ENCODE measurements around the gene HRH3. TPM values are rescaled to one million over a fixed set of nuclear protein-coding genes. Genes with fewer than 3 reads are reported as not detected.

Gene HRH3
- not detected in 2 replicates for total RNA-seq

DNA sequence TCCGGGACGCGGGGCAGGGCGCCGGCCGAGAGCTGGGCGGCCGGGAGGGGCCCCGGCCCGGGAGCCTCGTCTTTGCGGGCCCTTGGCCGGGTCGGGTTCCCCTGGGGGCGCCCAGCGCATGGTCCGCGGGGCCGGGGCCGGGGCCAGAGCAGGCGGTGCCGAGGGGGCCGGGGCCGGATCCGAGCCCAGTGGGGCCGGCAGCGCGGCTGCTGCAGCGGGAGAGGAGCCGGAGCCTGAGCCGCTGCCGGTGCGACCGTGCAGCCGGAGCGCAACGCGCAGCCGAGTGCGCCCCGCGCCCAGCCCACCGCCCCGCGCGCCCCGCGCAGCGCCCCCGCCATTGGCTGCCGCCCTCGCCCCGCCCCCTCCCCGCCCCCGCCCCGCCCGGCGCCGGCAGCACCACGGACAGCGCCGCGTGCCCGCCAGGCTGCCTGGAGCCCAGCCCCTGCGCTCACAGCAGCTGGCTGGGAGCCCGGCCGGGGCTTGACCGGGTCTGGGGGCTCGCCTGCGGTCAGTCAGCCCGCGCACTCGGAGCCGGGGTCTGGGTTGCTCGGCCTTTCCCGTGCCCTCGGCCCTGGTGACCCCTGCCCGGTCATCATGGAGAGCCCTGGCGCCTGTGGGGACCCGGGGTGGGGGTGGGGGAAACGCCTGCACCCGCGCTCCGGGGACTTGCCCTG, at the start of gene HRH3:
HRH3 (minus strand) TSS at position 287 of the 674 bp plus-strand sequence. CDS start 308 bp downstream, outside the sequence.
- DNase-seq (ENCODE audit: extremely low read depth, low read depth, low spot score), result no peak

DNA sequence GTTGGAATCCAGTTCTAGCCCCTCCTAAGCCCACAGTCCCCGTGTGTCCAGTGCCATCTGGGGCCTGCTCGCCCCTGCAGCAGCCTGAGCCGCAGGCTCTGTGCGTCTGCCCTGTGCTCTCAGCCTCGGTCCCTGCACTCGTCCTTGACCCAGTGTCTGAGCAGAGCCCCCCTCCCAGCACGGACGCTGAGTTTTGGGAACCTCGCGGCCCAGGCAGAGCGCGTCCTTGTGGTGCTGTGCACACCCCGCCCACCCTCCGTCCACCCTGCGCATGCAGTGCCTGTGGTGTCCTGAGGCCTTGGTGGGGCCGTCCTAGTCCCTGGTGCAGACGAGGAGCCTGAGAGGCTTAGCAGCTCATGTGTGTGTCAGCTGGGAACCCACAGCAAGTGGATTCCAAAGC, 49.8 kb upstream of the HRH3 start:
- DNase-seq (ENCODE audit: extremely low read depth, low read depth, low spot score), result no peak

DNA sequence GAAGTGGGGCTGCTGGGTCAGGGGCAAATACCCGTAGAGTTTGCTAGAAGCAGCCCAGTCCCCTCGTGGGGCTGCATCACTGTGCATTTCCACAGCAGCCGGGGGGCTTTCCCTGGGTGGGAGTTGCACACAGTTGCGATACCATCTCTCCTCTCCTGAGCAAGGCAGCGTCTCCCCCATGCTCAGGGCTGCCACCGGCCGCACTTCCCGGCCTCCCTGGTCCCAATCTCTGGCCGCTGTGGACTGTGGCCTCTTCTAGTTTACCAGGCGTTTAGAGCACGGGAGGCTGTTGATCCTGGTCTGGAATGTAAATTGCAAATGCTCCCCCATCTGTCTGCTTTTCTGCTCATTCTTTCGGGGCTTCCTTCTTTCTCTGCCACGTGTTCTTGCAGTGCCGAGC, 49.3 kb upstream of the HRH3 start:
- DNase-seq (ENCODE audit: extremely low read depth, low read depth, low spot score), result no peak

DNA sequence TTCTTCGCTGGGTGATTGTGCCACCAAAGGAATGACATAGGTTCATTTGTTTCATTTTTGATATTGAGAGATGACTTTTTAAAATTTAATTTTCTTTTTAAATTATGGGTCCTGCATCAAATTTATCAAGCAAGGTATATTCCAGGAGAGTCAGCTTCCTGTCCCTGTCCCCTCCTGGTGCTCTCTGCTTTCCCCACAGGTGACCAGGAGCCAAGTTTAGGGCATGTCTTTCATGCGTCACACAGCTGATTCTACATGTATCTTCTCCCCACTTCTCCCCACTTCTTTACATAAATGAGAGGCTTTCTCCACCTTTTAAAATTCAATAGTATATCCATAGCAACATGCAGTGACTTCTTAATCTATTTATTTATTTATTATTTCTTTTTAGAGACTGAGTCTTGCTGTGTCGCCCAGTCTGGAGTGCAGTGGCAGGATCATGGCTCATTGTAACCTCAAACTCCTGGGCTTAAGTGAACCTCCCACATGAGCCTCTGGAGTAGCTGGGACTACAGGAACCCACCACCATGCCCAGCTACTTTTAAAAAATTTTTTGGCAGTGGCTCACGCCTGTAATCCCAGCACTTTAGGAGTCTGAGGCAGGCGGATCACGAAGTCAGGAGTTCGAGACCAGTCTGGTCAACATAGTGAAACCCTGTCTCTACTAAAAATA, 48.3 kb upstream of the HRH3 start:
- no peak for DNase-seq (ENCODE audit: extremely low read depth, low read depth, low spot score)

DNA sequence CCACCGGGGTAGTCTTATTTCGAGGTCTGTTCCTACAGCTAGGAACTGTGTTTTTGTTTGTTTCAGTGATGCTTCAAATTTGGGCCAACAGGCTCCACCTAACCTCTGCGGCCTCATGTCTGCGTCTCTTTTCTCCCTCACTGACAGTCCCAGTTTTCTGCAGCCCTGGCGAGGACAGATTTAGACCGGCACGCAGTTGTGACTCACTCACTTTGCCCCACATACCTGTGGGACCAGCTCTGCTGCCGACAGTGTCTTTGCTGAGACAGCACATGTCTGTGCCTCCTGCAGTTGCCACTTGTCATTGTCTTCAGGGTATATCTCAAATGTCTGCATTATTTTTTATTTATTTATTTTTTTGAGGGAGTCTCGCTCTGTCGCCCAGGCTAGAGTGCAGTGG, 47.5 kb upstream of the HRH3 start:
- no peak for DNase-seq (ENCODE audit: extremely low read depth, low read depth, low spot score)

DNA sequence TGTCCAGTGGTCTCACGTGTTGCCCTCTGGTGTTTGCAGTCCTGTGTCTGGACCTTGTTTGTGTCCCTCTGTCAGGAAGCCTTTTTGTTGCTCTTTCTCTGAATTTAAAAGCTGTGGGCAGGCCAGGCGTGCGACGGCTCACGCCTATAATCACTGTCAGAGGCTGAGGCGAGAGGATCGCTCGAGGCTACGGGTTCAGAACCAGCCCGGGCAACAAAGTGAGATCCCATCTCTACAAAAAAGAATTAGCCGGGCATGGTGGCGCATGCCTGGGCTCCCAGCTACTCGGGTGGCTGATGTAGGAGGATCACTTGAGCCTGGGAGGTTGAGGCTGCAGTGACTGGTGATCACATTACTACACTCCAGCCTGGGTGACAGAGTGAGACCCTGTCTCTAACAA, 46.8 kb upstream of the HRH3 start:
- no peak for DNase-seq (ENCODE audit: extremely low read depth, low read depth, low spot score)

DNA sequence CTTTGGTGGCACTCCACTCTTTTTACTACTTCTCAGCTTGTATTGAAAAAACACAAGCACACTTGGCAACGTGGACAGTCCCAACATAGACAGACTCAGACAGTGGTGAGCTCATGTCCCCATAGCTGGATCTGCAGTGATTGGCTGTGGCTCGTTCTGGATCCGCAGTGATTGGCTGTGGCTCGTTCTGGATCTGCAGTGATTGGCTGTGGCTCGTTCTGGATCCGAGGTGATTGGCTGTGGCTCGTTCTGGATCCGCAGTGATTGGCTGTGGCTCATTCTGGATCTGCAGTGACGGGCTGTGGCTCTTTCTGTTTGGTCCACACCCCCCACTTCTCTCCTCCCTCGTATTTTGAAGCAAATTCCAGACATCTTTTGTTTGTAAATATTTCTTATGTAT, 46.3 kb upstream of the HRH3 start:
- no peak for DNase-seq (ENCODE audit: extremely low read depth, low read depth, low spot score)

DNA sequence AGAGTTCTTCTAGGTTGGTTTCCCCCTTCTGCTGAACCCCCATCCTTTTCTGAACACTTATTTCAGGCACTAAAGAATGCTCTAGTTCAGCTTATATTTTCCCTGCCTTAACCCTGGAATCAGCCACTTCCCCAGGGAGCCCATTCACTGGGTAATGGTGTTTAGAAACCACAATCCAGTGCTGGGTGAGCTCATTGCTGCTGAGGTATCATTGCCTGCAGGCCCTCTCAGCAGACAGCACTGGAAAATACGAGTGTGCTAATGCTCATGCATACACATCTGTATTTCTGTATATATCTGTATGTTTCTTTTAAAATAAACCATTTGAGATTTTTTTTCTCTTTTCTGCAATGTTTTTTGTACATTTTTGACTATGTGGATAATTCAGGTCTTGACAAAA, 45.3 kb upstream of the HRH3 start:
- DNase-seq (ENCODE audit: extremely low read depth, low read depth, low spot score), result no peak

DNA sequence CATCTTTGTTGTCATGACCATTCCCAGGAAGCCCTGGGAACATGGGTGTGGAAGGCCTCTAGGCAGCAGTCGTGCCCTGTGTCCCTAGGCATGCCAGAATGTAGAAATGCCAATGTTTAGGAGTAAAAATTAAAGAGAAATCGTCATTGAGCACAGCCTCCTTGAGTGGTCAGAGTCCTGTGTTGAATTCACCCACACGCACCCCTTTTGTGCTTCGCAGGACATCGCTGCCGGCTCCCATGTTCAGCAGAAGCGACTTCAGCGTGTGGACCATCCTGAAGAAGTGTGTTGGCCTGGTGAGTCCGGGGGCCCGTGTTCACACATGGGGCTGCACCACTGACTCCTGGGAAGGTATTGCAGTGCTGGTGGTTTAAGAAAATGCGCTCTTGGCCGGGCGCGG, 43.3 kb upstream of the HRH3 start:
- no peak for DNase-seq (ENCODE audit: extremely low read depth, low read depth, low spot score)

DNA sequence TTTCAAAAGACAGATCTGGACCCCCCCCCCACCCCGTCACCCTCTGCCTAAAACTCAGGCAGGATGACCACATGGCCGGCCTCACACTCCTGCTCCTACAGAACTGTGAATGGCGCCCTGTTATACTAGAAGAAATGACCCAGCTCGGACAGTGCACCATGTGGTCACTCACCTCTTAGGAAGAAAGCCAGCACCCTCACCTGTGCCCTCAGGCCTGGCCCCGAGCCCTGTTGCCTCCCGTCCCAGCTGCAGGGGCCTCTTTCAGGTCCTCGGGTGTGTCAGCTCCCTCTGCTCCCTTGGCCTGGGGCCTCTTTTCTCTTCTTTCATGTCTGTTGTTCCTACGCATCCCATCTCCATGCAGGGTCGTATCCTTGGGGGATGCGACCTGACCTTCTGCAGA, 42.0 kb upstream of the HRH3 start:
- DNase-seq (ENCODE audit: extremely low read depth, low read depth, low spot score), result no peak

DNA sequence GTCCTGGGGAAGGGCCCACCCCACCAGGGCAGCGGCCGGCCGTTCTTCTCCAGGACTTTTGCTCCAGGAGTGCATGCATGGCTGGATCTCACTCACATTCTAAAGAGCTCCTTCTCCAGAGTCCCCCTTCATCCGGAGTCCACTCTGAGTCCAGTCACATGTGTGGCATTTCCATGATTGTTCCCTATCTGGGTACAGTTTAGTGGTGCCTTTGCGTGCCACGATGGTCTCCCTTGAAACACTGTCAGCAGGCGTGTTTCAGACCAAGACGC, 39.2 kb upstream of the HRH3 start:
- no peak for DNase-seq (ENCODE audit: extremely low read depth, low read depth, low spot score)

DNA sequence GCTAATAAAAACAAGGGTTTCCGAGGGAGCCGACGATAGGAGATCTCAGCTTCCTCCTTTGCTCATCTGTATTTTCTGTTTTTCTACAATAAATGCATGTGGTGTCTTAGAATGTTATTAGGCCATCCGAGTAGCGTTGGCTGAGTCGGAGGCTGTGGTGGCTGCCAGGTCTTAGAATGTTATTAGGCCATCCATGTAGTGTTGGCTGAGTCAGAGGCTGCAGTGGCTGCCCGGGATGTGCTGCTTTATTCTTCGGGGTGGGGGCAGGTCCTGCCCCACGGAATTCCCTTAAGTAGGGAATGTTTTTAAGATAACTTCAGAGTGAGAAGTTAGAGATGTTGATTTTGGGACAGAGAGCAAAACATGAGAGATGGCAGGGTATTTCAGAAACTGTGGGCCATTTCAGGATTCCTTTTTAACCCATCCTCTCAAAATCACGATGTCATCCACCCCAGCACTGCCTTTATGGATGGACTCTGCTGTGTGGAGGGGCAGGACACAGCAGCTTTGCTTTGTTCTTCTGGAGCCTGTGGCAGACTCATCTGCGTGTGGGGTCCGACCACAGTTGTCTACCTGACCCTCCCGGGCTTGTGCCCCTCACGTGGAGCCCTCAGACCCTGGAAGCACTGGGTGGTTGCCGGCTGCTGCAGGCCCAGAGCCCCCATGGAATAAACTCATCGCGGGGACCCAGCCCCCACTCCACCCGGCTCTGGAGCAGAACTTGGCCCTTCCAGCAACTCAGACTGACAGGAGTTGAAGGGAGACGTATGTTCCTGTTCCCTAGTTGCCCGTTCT, 38.6 kb upstream of the HRH3 start:
- no peak for DNase-seq (ENCODE audit: extremely low read depth, low read depth, low spot score)

DNA sequence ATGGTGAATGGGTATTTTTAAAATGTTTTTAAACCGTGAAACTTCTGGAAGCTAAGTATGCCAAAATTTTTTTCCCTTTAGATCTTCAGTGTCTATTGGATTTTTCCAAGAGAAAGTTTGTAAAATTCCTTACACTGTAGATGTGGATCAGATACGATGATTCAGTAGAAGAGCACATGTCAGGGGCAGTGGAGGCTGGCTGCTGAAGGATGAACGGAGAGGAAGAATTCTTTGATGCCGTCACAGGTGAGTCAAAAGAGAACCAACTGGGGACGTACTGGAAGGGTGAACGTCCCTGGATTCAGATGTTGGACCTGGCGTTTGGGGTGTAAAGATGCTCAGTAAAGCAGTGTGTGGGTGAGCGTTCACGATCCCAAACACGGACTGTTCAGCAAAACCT, 35.9 kb upstream of the HRH3 start:
- no peak for DNase-seq (ENCODE audit: extremely low read depth, low read depth, low spot score)

DNA sequence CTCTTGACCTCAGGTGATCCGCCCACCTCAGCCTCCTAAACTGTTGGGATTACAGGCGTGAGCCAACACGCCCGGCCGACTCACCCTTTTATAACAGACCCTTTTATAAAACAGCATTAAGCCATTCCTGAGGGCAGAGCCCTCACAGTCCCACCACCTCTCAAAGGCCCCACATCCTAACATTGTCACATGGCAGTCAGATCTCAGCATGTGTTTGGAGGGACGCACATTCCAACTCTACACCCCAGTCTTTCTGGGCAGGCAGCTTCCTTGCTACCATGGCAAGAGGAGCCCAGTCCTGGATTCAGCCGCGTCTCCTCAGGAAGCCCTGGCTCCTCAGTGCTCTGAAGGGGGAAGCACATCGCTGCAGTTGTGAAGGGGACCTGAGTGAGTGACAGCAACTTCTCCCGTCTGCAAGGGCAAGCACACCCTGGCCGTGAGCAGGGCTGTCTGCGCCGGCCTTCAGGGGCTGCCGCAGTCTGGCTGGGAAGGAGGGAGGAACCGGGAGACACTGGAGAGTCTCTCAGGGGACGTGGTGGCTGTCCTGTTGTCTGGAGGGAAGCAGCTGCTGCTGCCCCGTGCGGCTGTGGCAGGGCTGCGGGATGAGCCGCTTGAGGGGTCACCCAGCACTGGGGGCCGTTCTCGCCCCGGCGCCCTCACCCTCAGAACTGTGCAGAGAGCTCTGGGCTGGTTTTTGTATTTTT, 34.1 kb upstream of the HRH3 start:
- no peak for DNase-seq (ENCODE audit: extremely low read depth, low read depth, low spot score)

DNA sequence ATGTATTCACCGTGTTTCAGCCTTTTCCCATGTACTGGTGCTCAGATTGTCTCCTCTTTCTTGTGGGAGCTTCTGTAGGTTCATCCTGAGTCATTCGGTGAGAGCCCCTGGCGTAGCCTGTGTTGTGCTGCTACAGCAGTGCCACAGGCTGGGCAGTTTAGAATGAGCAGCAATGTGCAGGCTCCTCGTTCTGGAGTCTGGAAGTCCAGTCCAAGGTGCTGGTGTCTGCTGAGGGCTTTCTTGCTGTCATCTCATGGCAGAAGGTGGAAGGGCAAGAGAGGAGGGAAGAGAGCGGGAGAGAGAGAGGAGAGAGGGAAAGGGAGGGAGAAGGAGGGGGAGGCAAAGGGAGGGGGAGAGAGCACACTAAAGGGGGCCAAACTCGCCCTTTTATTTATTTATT, 33.3 kb upstream of the HRH3 start:
- no peak for DNase-seq (ENCODE audit: extremely low read depth, low read depth, low spot score)

DNA sequence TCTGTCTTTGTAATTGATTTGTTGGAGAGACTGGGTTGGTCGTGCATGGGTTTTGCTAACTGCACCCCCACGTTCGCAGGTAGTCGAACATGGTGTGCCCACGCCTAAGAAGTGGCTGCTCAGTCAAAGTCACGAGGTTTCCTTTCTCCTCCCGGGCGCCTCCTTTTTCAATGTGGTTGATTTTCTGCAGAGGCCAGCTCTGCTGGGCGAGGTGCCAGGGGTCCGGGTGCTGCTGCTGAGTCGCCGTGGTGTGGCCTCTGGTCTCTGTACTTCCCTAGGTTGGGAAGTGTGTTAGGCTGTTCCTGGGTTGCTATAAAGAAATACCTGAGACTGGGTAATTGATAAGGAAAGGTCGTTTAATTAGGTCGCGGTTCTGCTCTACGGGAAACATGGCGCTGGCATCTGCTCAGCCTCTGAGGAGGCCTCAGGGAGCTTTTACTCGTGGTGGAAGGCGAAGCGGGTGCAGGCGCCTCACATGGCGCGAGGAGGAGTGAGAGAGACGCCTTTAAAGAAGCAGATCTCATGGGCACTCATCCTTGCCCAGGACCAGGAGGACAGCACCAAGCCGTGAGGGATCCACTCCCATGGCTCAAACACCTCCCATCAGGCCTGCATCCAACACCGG, 32.4 kb upstream of the HRH3 start:
- DNase-seq (ENCODE audit: extremely low read depth, low read depth, low spot score), result no peak

DNA sequence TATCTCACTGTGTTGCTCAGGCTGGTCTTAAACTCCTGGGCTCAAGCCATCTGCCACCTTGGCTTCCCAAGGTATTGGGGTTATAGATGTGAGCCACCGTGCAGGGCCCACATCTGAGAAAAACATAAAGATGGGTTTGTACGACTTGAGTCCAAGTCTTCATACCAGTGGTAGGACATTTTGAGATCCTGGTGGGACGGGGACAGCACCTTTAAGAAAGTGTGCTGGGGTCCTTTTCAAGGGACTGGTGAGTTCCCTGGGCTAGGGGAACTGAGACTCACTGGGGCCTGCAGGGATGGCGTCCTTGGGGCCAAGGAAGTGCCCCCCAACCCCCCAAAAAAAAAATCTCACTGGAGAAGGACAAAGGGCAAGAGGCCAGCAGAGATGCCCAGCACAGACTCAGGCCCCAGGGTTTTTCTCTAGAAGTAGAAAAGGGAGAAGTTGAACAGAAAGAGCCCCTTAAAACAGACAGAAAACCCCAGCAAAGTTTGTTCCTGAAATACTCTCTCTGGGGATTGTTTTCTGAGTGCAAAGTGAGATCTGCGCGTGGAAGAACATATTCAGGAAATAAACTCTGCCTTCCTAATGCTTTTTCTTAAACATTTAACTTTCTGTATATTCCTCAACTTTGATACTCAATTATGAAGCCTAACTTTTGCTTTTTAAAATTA, 28.9 kb upstream of the HRH3 start:
- DNase-seq (ENCODE audit: extremely low read depth, low read depth, low spot score), result no peak

DNA sequence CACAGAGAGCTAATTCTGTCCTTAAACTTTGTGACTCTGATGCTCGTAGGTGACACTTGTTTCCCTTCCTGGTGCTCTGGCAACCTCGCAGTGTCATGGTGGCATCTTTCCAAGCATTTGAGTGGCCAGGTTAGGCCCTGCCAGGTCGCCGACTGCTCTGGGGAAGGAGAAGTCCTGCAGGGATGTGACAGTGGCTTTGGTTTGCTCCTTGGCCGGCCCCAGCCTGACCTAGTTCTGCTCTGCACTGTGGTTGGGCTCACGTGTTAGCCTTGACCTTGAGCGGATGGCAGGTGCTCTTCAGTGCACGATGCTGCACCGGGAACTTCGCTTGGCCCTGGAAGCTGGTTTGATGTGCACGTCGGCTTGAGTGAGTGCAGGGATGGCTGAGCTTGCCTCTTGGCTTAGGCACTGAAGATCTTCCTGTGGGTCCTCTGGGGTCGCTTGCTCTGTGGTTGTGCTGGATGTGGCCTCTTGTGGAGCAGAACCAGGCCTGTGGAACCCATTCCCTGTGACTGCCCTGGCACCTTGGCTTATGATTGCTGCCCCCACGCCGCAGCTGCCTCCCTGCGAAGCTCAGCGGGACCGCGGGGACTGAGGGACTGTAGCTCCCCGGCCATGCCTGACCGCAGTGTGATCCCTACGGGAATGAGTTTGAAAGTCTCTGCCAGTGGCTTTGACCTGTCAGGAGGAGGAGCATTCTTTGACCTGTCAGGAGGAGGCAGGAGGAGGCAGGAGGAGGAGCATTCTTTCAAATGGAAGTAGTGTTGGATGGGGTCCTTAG, 27.0 kb upstream of the HRH3 start:
- no peak for DNase-seq (ENCODE audit: extremely low read depth, low read depth, low spot score)

DNA sequence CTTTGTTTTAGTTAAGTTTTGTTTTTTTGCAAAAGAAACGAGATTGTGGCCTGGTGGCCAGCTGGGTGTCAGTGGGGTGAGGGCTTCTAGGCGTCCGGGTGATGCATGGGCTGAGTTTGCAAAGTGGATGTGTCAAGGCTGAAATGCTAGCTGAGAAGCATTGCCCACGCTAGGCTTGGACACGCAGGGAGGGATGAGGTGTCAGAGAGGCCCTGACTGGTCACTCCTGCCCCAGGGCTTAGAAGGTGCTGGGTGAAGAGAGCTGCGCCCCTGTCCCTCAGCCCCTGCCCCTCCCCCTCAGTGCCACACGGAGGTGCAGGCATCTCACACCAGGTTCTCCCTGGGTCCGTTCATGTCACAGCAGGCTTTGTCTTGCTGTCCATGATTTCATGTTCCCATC, 26.4 kb upstream of the HRH3 start:
- no peak for DNase-seq (ENCODE audit: extremely low read depth, low read depth, low spot score)

DNA sequence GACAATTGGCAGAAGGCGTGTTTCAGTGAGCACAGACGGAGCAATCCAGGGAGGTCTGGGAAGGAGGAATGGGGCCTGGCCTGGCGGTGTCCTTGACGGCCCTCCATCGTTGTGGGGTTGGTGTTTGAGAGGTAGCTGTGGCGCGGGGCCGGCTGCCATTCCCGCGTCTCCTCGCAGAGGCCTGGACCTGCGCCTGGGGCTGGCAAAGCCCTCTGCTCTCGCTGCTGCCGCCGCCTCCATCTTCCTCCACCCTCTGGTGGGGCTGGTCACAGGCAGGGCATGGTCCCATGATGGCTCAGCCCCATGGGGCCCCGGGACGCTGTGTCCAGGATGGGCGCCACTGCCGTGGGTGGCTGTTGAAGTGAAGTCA, 25.8 kb upstream of the HRH3 start:
- no peak for DNase-seq (ENCODE audit: extremely low read depth, low read depth, low spot score)
